ENCODE data around the gene RNF227.
"Not testable (repeated sequence)": the region's sequence is repeated elsewhere in the genome, so short reads cannot be mapped to it uniquely, and the experiment has no call there.

Gene RNF227

DNA sequence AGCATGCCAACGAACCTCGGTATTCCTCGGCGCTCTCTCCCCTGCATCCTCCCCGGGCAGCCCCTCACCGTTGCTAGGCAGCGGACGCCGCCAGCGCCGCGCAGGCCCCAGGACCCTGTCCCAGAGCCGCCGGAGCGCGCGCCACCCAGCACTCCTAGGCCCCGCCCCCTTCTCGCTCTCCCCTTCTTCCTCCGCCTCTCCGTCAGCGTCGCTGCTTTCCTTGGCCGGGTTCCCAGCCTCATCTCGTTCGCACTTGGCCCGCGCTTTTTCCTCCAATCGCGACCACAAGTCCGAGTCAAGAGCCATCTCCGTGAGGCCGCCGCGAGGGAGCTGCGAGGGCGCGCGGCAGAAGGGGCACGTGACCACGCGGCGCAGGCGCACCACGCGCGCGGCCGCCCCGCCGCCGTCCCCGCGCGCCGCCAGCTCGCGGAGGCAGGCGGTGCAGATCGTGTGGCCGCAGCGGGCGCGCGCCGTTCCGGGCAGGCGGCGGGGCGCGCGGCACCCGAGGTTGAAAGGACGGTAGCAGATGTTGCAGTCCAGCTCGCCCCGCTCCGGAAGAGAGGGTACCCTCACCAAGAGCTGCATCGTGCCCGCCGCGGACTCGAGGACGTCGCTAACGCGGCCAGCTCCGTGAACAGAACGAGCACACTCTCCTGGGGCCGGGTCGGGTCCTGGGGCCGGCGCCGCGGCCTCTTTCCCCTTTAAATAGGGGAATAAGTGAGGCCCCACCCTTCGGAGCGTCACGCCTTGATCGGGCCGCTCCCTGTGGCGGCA is at the start of gene RNF227:
Gene RNF227, minus strand, starts transcription at position 679 of the 774 bp plus-strand sequence. Its CDS starts 94 bp downstream, at position 585.
- peak; percentile 83 for DNase-seq

DNA sequence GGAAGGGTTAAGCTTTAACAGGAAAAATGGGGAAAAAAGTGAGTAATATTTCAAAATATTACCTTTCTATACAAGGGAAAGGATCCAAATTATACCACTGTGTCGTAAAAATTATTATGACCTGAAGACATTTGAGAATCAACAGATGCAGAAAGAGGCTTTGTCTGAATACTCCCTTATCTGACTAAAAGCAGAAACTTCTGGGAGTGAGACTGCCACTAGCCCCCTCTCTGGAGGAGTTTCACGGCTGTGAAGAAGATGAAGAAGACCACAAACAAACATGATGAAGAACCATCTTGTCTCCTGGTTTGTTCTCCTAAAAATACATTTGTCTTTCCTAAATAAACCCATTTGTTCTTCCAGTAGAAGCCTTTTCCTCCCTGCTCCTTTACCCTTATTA is 45.3 kb upstream of the RNF227 start:
- no peak for DNase-seq

- DNase-seq: no peak
Measured at GRCh38 chr17:7959503-7960253, 43.6 kb upstream of the RNF227 start.

GRCh38 chr17:7956228-7956965 is 40.3 kb upstream of the RNF227 start:
- DNase-seq: no peak

- no peak for DNase-seq
Measured at GRCh38 chr17:7955414-7956227, 39.5 kb upstream of the RNF227 start.

DNA sequence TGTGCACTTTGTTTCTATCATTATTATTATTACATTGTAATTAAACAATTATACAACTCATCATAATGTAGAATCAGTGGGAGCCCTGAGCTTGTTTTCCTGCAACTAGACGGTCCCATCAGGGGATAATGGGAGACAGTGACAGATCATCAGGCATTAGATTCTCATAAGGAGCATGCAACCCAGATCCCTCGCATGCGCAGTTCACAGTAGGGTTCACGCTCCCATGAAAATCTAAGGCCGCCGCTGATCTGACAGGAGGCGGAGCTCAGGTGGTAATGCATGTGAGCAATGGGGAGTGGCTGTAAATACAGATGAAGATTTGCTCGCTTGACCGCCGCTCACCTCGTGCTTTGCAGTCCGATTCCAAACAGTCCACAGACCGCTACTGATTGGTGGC is 37.2 kb upstream of the RNF227 start:
- DNase-seq: not testable (repeated sequence)

GRCh38 chr17:7951143-7951792 is 35.2 kb upstream of the RNF227 start:
- no peak for DNase-seq

DNA sequence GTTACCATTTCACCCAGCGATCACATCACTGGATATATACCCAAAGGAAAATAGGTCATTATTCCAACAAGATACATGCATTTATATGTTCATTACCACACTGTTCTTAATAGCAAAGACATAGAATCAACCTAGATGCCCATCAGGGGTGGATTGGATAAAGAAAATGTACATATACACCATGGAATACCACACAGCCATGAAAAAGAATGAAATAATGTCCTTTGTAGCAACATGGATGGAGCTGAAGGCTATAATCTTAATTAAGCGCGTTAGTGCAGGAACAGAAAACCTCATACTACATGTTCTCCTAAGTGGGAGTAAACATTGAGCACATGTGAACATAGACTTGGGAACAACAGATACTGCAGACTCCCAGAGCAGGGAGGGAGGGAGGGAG is 34.5 kb upstream of the RNF227 start:
- DNase-seq: no peak

- no peak for DNase-seq
Measured at GRCh38 chr17:7947651-7948050, 31.6 kb upstream of the RNF227 start.

- no peak for DNase-seq
Measured at GRCh38 chr17:7946441-7946840, 30.4 kb upstream of the RNF227 start.

DNA sequence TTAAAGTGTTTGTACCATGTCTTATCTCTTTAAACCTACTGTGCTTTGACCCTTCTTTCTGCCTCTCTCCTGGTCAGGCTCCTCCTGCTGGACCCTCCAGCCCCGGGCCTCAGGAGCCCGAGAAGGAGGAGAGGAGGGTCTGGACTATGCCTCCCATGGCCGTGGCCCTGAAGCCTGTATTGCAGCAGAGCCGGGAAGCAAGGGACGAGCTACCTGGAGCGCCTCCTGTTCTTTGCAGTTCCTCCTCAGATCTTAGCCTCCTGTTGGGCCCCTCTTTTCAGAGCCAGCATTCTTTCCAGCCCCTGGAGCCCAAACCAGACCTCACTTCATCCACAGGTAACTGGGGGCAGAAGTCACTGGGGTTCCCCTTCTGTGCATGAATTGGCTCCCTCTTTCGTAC is 29.6 kb upstream of the RNF227 start:
- DNase-seq: no peak

GRCh38 chr17:7944326-7944725 is 28.2 kb upstream of the RNF227 start:
- no peak for DNase-seq

- no peak for DNase-seq
Measured at GRCh38 chr17:7943291-7943690, 27.2 kb upstream of the RNF227 start.

GRCh38 chr17:7940743-7941142 is 24.7 kb upstream of the RNF227 start:
- DNase-seq: no peak

- DNase-seq: no peak
Measured at GRCh38 chr17:7940034-7940433, 23.9 kb upstream of the RNF227 start.

DNA sequence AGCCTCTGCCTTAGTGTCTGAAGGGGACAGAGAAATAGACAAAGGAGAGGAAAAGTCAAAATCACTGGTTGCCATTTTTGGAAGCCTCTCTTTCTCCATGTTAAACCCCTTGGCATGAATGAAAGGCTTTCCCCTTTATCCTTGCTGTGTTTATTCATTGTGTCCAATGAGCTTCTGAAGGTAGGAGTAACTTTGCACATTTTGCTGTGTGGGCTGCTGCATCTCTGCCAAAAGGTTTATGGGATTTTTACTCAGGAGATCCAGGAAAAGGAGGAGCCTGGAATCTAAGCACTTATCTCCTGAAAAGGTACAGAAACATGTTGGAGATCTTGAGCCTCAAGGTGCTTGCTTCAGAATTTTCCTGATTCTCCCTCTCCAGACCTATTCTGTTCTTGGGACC is 19.8 kb upstream of the RNF227 start:
- no peak for DNase-seq

- no peak for DNase-seq
Measured at GRCh38 chr17:7932949-7933348, 16.9 kb upstream of the RNF227 start.

GRCh38 chr17:7932483-7932891 is 16.4 kb upstream of the RNF227 start:
- DNase-seq: no peak

GRCh38 chr17:7931709-7932482 is 15.8 kb upstream of the RNF227 start, which contains the start of the genes CNTROB and TRAPPC1:
CNTROB (plus strand) TSS chr17:7932206; CDS start chr17:7933080, 874 bp downstream.
TRAPPC1 (minus strand) TSS chr17:7931946; CDS start chr17:7931829, 117 bp downstream.
- DNase-seq: peak; percentile 92

- no peak for DNase-seq
Measured at GRCh38 chr17:7930841-7931631, 14.9 kb upstream of the RNF227 start.

Measured in DMS153 (cell line).